HG02973 (cell line): ENCODE results near the gene VPS13A.
"Not testable (repeated sequence)": the region's sequence is repeated elsewhere in the genome, so short reads cannot be mapped to it uniquely, and the experiment has no call there.

Source experiments
- ATAC-seq: cut with Tn5 transposase; IDR thresholded peaks from one replicate; pipeline ENCODE4 v1.9.1; 2021; ENCODE audit warnings: moderate library complexity; ENCODE audit not compliant: unreplicated experiment

VPS13A gene

GRCh38 chr9:77421506-77422265, 244.4 kb downstream of the VPS13A start:
- no peak for ATAC-seq

GRCh38 chr9:77422969-77423368, 245.6 kb downstream of the VPS13A start:
- no peak for ATAC-seq

DNA sequence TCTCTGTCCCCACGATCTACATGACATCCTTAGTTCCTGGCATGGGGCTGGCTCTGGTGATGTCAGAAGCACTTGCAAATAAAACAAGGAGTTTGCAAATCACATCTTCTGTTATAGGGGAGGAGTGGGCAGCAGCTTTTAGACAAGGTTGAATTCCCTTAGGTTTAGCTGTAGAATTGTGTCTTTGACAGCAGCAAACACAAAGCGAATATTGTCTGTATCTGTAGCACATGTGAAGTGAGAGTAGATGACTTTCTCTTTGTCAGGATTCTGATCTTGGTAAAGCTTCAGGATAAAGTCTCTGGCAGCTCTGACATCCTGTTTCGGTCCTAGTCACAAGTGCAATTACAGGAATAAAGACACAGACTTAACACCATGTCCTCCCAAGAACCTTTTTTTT, 246.5 kb downstream of the VPS13A start:
- ATAC-seq = no peak

- ATAC-seq = no peak
These were observed 247.7 kb downstream of the VPS13A start for GRCh38 chr9:77424993-77425392.

GRCh38 chr9:77426712-77427111, 249.4 kb downstream of the VPS13A start:
- no peak for ATAC-seq

- no peak for ATAC-seq
These were observed 250.1 kb downstream of the VPS13A start for GRCh38 chr9:77427256-77427927.

DNA sequence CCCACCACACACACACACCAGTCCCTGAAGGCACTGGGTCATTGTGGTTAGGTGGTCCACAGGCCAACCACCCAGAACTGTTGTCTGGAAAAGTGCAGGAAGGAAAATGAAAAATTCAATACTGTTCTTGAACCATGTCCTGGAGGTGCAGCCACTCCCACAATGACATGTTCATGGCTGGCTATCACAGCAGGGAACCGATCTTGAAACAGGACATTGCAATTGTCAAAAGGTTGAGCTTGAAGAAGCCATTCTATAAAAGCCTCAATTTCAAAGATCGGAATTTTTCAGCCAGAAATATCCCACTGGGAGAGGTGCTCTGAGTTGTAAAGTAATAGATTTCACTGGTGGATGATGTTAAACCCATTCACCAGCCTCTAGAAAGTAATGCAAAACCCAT, 252.6 kb downstream of the VPS13A start:
- no peak for ATAC-seq

- ATAC-seq = no peak
These were observed 254.7 kb downstream of the VPS13A start for GRCh38 chr9:77432053-77432452.

DNA sequence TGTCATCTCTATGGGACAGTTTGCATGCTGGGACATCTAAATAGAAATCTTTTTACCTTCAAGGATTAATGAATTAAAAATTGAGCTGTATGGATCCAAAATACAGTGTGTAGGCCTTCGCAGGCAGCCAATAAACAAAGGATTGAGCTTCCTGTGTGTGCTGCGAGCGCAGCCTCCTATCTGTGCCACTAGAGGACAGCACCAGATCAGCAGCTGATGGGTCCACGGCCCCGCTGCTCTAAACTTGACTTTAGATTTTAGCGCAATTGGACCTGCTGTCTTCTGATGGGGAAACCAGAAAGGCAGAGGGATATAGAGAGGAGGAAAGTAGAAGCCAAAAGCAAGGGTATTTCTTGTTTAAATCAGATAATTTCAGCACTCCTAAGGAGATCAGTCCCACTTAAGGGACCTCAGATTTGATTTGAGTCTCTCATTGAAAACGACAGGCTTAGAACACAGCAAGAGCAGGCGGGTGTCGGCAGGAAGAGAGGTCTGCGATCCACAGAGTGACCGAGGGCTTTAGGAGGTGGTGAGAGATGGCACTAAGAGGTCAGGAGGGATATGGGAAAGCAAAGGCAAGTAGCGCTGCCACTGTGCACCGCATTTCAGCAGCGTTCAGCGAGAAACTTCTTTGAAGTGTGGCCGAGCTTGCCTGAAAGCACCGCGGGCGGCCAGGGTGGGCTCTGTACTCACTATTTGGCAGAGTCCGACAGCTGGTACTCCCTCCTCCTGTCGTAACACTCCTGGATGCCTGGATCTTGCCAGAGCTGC, 256.5 kb downstream of the VPS13A start:
- ATAC-seq = peak; percentile 86

GRCh38 chr9:77435277-77435676, 257.9 kb downstream of the VPS13A start:
- ATAC-seq = no peak

- no peak for ATAC-seq
These were observed 258.4 kb downstream of the VPS13A start for GRCh38 chr9:77435688-77436087.

DNA sequence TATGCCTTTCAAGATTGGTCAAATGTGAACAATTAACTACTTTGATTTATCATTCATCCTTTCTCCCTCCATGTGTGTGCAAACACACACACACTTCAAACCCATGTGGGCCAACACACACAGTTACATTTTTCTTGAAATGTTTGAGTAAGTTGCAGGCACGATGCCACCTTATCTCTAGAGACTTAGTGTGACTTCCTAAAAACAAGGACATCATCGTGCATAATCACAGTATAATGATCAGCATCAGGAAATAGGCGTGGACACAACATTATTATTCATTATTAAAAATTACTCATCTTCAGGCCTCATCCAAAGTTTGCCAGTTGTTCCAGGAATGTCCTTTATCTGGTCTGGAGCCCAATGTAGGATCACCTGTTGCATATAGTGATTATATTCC, 261.3 kb downstream of the VPS13A start:
- ATAC-seq = no peak

DNA sequence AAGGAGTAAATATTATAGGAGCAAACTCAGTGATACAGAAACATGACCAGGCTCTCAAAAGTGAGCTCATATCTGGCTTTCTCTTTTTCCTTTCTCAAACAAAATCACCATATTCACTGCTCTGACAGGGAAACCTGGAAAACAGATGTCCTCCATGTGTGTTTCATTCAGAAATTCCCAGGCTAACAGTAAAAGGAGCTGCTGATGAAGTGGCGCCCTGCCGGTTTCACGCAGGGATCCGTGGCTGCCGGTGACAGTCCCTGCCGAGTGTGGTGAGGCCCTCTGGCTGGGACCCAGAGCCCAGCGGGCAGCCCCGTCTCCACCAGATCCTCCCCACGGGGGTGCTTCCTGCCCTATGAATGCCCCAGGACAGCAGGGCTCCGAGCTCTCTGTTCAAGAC, 262.7 kb downstream of the VPS13A start:
- no peak for ATAC-seq

DNA sequence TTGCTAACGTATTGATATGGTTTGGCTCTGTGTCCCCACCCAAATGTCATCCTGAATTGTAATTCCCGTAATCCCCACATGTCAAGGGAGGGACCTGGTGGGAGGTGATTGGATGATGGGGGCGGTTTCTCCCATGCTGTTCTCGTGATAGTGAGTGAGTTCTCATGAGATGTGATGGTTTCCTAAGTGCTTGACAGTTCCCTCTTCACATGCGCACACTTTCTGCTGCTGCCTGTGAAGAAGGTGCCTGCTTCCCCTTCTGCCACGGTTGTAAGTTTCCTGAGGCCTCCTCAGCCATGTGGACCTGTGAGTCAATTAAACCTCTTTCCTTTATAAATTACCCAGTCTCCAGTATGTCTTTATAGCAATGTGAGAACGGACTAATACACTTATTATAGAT, 263.8 kb downstream of the VPS13A start:
- not testable (repeated sequence) for ATAC-seq

GRCh38 chr9:77442436-77442835, 265.1 kb downstream of the VPS13A start:
- ATAC-seq = no peak

DNA sequence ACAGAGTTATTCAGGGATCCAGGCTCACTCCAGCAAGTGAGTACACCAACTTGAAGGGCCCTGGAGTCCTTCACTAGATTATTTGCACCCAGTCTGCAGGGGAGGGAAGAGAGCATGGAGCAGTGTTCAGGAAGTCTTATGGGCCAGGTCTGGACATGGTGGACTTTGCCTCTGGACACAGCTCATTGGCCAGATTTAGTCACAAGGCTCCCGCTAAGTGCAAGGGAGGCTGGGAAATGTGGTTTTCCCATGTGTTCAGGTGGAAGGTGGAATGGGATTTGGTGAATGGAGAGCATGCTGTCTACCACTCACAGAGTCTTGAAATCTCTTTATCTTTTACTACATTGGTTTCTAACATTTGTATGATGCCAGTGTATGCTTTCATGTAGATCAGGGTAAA, 270.3 kb downstream of the VPS13A start:
- ATAC-seq = no peak

GRCh38 chr9:77449240-77450084, 272.1 kb downstream of the VPS13A start:
- no peak for ATAC-seq

DNA sequence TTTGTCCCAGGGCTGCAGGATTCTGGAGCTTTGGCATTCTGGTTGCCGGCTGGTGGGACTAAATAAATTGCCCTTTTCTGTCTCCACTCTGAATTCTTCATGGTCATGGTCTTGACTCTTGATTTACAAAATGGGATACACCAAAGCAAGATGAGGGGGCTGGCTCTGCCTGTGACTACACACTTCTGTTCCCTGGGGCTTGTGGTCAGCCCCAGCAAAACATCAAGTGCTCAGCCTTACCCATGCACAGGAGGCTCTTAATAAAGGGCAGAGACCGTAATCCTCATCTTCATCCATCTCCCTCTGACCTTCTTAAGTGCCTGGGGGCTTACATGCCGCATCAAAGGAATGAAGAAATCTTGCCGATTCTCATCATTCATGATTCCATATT, 272.7 kb downstream of the VPS13A start:
- ATAC-seq = no peak

DNA sequence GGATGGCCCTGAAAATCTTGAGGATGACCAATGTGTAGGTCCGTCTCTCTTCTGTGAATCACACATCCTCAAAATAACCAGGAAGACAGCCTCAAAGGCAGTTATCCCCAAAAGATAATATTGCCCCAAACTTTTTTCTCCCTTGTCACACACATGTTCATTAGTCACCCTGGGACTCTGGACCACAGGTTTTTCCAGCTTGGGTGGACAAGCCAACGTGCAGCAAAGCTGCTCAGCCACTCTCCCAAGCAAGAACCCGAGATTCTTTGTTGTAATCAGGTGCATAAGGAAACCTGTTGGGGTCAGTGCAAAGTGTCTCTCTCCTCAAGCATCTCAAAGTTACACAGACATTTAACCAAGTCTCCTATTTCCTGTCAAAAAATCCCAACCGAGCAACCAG, 274.2 kb downstream of the VPS13A start:
- no peak for ATAC-seq

DNA sequence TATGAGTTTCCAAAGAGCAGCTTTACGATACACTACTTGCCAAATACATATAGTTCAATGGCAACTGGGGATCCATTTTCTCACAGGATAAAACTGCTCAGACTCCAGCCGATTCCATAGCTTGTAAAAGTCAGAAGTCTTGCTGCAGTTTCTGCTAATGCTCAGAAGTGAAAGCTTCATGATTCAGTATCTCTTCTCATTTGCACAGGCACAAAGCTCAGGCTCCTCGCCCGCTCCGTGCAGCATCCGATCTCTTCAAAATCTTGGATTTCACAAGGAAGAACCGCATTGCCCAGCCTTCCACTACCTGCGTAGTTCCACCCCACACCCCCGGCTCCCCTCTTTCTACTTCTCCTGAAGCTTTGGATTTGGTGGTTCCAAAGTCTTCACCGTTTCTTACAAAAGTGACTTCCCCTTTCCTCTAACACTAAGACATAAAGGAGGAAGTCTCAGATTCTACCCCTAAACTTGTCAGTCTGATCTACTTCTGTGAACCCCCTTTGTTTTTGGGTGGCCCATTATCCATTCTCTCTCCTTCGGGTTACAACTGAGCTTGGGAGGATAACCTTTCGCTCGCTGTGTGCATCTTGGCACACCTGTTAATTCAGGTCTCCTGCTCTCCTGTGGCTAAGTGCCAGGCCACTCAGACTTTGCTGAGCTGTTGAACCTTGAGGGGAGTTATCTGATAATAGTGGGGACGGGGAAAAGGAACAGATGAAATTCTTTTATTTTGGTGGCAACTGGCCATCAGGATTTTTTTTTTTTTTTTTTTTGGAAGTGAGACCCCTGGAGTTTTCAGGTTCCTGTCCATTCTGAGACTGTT, 276.7 kb downstream of the VPS13A start:
- no peak for ATAC-seq
